Breast epithelium (tissue), 3 donors: ENCODE data around the gene AP1S3.

Source experiments
- POLR2A ChIP-seq: fragments of 450-650 bp; IDR thresholded peaks from one replicate; pipeline ENCODE4 v1.6.1; 2016; ENCODE audit warnings: antibody characterized with exemption, mild to moderate bottlenecking, moderate library complexity
- POLR2AphosphoS5 ChIP-seq, 3 donors: sonication (generic); formaldehyde crosslinking; IDR thresholded peaks; one replicate each; pipeline ENCODE4 v1.6.1; 2017; ENCODE audit warnings: antibody characterized with exemption in 3 of 3
- TF ChIP-seq, protein P1 (sequence below), 3 donors: fragments of 450-650 bp; IDR thresholded peaks; one replicate each; pipeline ENCODE4 v1.5.1; 2016 to 2017; ENCODE audit warnings: antibody characterized with exemption in 3 of 3, mild to moderate bottlenecking in 3 of 3, moderate library complexity in 3 of 3

DNA sequence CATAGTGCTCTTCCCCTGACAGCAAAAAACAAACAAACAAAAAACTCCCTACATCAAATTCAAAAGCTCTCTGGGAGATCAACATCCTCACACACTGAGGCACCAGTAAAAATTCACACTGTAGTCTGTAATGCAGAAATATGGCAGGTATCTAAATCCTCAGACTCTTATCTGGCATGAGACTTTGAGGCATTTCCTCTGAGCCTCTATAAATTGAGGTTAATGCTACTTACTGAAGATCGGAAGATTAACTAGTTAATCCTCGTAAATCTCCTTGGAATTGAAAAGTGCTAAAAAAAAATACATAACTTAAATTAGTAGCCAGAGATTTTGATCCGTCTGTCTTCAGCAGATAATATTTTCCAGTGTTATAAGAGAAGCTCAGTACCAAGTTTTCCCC, 65.0 kb downstream of the AP1S3 start:
- TF ChIP-seq, protein P1, sequence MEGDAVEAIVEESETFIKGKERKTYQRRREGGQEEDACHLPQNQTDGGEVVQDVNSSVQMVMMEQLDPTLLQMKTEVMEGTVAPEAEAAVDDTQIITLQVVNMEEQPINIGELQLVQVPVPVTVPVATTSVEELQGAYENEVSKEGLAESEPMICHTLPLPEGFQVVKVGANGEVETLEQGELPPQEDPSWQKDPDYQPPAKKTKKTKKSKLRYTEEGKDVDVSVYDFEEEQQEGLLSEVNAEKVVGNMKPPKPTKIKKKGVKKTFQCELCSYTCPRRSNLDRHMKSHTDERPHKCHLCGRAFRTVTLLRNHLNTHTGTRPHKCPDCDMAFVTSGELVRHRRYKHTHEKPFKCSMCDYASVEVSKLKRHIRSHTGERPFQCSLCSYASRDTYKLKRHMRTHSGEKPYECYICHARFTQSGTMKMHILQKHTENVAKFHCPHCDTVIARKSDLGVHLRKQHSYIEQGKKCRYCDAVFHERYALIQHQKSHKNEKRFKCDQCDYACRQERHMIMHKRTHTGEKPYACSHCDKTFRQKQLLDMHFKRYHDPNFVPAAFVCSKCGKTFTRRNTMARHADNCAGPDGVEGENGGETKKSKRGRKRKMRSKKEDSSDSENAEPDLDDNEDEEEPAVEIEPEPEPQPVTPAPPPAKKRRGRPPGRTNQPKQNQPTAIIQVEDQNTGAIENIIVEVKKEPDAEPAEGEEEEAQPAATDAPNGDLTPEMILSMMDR (IDR thresholded peaks at IDR 0.05) = no peak
- TF ChIP-seq POLR2A (no peak), POLR2AphosphoS5 (IDR thresholded peaks at IDR 0.05) (no peak)
